ENCODE measurements around the gene KLC1. TPM values are rescaled to one million over a fixed set of nuclear protein-coding genes. Genes with fewer than 3 reads are reported as not detected.
A peak's percentile ranks its signal among the peaks of the same experiment; 100 is the strongest.

The KLC1 gene
- total RNA-seq, 2 donors from 2014 or later = 168 to 287 TPM

DNA sequence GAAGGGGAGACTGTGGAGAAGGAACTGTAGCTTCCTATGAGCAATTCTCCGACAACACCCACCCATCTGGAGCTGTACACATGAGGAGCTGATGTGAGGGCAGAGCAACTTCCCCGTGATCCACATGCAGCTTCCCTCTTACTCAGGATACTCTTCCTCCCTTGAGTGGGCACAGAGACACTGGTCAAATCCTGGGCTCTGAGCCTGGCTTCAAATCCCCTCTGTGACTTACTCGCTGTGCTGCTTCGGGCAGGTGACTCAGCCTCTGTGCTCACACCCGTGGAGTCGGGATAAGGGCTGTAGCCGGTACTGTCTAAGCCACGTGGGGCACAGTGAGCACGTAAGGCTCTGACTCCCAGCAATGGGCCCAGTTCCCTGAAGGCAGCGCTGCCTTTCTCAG lies 117.7 kb downstream of the KLC1 start:
- no peaks in the 10 kb centered on the region for H3K36me3 ChIP-seq
- no peaks in the 10 kb centered on the region for H3K27me3 ChIP-seq (replicated peaks; ENCODE audit: insufficient read depth)
- TF ChIP-seq POLR2AphosphoS5 (IDR thresholded peaks at IDR 0.05) (no peak), POLR2A (IDR thresholded peaks at IDR 0.05) (no peak)
- TF ChIP-seq, protein P1, sequence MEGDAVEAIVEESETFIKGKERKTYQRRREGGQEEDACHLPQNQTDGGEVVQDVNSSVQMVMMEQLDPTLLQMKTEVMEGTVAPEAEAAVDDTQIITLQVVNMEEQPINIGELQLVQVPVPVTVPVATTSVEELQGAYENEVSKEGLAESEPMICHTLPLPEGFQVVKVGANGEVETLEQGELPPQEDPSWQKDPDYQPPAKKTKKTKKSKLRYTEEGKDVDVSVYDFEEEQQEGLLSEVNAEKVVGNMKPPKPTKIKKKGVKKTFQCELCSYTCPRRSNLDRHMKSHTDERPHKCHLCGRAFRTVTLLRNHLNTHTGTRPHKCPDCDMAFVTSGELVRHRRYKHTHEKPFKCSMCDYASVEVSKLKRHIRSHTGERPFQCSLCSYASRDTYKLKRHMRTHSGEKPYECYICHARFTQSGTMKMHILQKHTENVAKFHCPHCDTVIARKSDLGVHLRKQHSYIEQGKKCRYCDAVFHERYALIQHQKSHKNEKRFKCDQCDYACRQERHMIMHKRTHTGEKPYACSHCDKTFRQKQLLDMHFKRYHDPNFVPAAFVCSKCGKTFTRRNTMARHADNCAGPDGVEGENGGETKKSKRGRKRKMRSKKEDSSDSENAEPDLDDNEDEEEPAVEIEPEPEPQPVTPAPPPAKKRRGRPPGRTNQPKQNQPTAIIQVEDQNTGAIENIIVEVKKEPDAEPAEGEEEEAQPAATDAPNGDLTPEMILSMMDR (IDR thresholded peaks at IDR 0.05) = no peak
- DNase-seq (ENCODE audit: low spot score) = no peak
- H3K4me3 ChIP-seq = no peak overlapping the region
- WGBS = 90% methylated on average over 10 of the region's 10 CpGs
- H3K9me3 ChIP-seq = no peaks in the 10 kb centered on the region
- intact Hi-C loops (cut with DNase I) = no loop called here
- H3K27ac ChIP-seq = no peak overlapping the region
- no peaks in the 10 kb centered on the region for H3K4me1 ChIP-seq (replicated peaks)

DNA sequence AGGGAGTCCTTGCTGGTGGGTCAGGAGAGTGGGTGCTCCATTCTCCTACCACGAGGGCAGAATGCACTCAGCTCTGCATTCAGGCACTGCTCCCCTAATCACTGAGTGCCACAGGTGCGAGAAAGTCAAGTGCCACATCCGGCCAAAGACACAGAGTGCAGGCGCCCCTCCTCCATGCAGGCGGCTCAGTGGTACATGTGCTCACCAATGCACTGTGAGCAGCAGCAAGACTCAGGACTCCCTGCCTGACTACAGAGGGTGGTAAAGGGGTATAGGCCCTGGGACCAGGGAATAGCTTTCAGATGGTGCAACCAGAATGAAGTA lies 119.5 kb downstream of the KLC1 start:
- intact Hi-C loops (cut with DNase I) = no loop called here
- Histone ChIP-seq H3K4me1 (replicated peaks) (no peaks in the 10 kb centered on the region), H3K27ac (no peak overlapping the region), H3K9me3 (no peaks in the 10 kb centered on the region), H3K27me3 (replicated peaks; ENCODE audit: insufficient read depth) (no peaks in the 10 kb centered on the region), H3K4me3 (no peak overlapping the region), H3K36me3 (no peaks in the 10 kb centered on the region)
- TF ChIP-seq POLR2A (IDR thresholded peaks at IDR 0.05) = no peak
- TF ChIP-seq POLR2AphosphoS5 (IDR thresholded peaks at IDR 0.05) = no peak
- TF ChIP-seq, protein P1 (IDR thresholded peaks at IDR 0.05) = no peak
- WGBS = 83% methylated on average over 5 of the region's 5 CpGs
- DNase-seq (ENCODE audit: low spot score) = no peak

- intact Hi-C loops (cut with DNase I) = no loop called here
- Histone ChIP-seq H3K36me3 (no peaks in the 10 kb centered on the region), H3K27ac (no peak overlapping the region), H3K27me3 (replicated peaks; ENCODE audit: insufficient read depth) (no peaks in the 10 kb centered on the region), H3K9me3 (no peaks in the 10 kb centered on the region), H3K4me3 (no peak overlapping the region), H3K4me1 (replicated peaks) (no peaks in the 10 kb centered on the region)
- TF ChIP-seq, protein P1 (IDR thresholded peaks at IDR 0.05) = no peak
- TF ChIP-seq POLR2A (IDR thresholded peaks at IDR 0.05) (no peak), POLR2AphosphoS5 (IDR thresholded peaks at IDR 0.05) (no peak)
- 92% methylated on average over 5 of the region's 5 CpGs for WGBS
- no peak for DNase-seq (ENCODE audit: low spot score)
Measured at GRCh38 chr14:103749452-103749851, 120.4 kb downstream of the KLC1 start.

DNA sequence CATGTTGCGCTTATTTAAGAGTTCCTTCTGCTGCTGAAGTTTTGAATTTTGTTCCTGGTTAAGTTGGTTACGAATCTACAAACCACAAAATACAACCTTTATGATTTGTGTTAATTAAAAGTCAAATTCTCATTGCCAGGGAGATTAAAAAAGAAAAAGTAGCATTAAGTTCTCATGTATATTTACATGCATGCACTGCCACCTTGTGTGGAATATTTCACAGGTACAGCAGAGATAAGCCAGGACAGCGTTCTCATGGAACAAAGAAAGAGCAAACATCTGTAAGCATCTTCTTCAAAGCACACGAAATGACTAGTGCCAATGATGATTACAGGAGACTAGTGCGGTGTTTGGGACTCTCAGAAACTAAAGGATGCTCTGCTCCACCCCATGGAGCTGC lies 120.8 kb downstream of the KLC1 start:
- Histone ChIP-seq H3K4me1 (replicated peaks) (no peaks in the 10 kb centered on the region), H3K9me3 (no peaks in the 10 kb centered on the region), H3K27ac (no peak overlapping the region), H3K27me3 (replicated peaks; ENCODE audit: insufficient read depth) (no peaks in the 10 kb centered on the region), H3K36me3 (no peaks in the 10 kb centered on the region), H3K4me3 (no peak overlapping the region)
- intact Hi-C loops (cut with DNase I) = no loop called here
- no peak for TF ChIP-seq POLR2AphosphoS5 (IDR thresholded peaks at IDR 0.05)
- TF ChIP-seq, protein P1 (IDR thresholded peaks at IDR 0.05) = peak in 1 of 4 experiments; percentile 16
- DNase-seq (ENCODE audit: low spot score) = no peak
- WGBS = 75% methylated on average over 5 of the region's 5 CpGs

Small RNA genes lying within 50 kb of the gene (small RNA-seq; reads per million reads assigned to genes)
- 0 reads per million in 2 donors for gene RF00019

Other genes starting within 250 kb of the KLC1 start
- 100 to 1,000 TPM in 1 of 2 donors, 10 to 100 TPM in 1; 51.5 to 115 TPM for gene MARK3, start 243.8 kb upstream of the KLC1 start, total RNA-seq
- 1,000 to 10,000 TPM; 1,199 to 1,838 TPM for gene CKB, start 106.4 kb upstream of the KLC1 start, total RNA-seq
- gene TRMT61A, start 100.0 kb upstream of the KLC1 start, total RNA-seq = 10 to 100 TPM; 19.6 to 40.4 TPM
- 10 to 100 TPM; 31.2 to 33.3 TPM for gene BAG5, start 66.6 kb upstream of the KLC1 start, total RNA-seq
- 10 to 100 TPM; 24.3 to 24.9 TPM for gene COA8, start 66.3 kb upstream of the KLC1 start, total RNA-seq
- gene XRCC3, start 86.2 kb downstream of the KLC1 start, total RNA-seq = 10 to 100 TPM; 24.7 to 33.2 TPM
- gene ZFYVE21, start 86.6 kb downstream of the KLC1 start, total RNA-seq = 100 to 1,000 TPM; 162 to 215 TPM
- 10 to 100 TPM; 48.2 to 64.6 TPM for gene PPP1R13B, start 218.4 kb downstream of the KLC1 start, total RNA-seq